Panc1 (cell line): Measurements from ENCODE around the gene DHX8.

Experiments used
- POLR2AphosphoS5 ChIP-seq: IDR thresholded peaks from 2 replicates; pipeline ENCODE4 v1.6.1; 2012; ENCODE audit warnings: mild to moderate bottlenecking, low read depth, low read length, moderate library complexity
- TCF7L2 ChIP-seq: IDR thresholded peaks from 2 replicates; pipeline ENCODE4 v1.6.1; 2011; ENCODE audit warnings: mild to moderate bottlenecking, low read depth, low read length, inconsistent platforms
- TF ChIP-seq, protein P1 (sequence below), 2 experiments: IDR thresholded peaks; 2 replicates each; pipeline ENCODE4 v1.6.1; 2011 to 2012; ENCODE audit warnings: low read depth in 2 of 2, control low read depth in 1 of 2, low read length in 1 of 2, mild to moderate bottlenecking in 1 of 2, moderate library complexity in 1 of 2; ENCODE audit not compliant: insufficient read depth in 1 of 2
- TF ChIP-seq, protein P2 (sequence below): fragments of 450-650 bp; IDR thresholded peaks from 2 replicates; pipeline ENCODE4 v1.5.1; 2017; ENCODE audit warnings: mild to moderate bottlenecking

DNA sequence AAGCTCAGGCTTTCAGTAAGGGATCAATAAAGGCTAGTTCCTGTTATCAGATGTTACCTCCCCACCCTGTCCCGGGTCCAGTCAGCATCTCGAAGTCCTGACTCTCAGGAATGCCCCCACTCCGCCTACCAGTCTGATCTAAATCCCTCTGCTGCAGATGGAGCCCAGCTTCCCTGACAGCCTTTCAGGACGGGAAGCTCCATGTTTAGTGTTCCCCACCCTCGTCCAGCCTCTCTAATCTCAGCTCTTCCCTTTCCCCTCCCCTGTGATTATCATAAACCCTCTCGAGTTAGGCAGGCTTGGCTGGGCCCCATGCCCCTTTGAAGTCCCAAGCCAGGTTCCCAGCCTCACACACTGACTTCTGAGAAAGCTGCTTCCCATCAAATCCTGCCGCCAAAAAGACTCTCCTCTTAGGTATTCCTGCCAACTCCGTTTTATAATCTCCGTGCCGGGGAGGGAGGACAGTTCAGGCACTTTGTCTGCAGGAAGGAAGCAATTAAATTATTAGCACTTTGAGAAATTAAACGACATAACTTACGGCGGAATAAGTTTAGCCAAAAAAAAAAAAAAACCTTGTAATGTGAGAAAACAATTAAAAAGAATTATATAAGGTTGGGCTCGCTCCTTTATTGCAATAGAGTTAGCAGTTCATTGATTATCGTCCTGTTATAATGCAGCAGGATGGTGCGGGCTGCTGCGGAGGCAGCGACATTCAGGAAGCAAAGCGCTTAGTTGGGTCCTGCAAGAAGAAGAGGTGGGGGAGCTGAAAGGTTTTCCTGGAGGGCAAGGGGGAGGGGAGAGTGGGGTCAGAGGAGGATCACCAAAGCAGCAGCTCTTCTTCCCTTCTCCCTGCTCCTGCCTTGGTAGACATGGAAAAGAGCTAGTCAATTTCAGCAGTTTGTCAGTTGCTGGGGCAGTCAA is 79.2 kb downstream of the DHX8 start:
- TF ChIP-seq, protein P1, sequence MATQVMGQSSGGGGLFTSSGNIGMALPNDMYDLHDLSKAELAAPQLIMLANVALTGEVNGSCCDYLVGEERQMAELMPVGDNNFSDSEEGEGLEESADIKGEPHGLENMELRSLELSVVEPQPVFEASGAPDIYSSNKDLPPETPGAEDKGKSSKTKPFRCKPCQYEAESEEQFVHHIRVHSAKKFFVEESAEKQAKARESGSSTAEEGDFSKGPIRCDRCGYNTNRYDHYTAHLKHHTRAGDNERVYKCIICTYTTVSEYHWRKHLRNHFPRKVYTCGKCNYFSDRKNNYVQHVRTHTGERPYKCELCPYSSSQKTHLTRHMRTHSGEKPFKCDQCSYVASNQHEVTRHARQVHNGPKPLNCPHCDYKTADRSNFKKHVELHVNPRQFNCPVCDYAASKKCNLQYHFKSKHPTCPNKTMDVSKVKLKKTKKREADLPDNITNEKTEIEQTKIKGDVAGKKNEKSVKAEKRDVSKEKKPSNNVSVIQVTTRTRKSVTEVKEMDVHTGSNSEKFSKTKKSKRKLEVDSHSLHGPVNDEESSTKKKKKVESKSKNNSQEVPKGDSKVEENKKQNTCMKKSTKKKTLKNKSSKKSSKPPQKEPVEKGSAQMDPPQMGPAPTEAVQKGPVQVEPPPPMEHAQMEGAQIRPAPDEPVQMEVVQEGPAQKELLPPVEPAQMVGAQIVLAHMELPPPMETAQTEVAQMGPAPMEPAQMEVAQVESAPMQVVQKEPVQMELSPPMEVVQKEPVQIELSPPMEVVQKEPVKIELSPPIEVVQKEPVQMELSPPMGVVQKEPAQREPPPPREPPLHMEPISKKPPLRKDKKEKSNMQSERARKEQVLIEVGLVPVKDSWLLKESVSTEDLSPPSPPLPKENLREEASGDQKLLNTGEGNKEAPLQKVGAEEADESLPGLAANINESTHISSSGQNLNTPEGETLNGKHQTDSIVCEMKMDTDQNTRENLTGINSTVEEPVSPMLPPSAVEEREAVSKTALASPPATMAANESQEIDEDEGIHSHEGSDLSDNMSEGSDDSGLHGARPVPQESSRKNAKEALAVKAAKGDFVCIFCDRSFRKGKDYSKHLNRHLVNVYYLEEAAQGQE (IDR thresholded peaks at IDR 0.05; ENCODE audit: insufficient read depth in 1 of 2, low read depth in 2 of 2, low read length in 1 of 2): no peak
- TF ChIP-seq, protein P2, sequence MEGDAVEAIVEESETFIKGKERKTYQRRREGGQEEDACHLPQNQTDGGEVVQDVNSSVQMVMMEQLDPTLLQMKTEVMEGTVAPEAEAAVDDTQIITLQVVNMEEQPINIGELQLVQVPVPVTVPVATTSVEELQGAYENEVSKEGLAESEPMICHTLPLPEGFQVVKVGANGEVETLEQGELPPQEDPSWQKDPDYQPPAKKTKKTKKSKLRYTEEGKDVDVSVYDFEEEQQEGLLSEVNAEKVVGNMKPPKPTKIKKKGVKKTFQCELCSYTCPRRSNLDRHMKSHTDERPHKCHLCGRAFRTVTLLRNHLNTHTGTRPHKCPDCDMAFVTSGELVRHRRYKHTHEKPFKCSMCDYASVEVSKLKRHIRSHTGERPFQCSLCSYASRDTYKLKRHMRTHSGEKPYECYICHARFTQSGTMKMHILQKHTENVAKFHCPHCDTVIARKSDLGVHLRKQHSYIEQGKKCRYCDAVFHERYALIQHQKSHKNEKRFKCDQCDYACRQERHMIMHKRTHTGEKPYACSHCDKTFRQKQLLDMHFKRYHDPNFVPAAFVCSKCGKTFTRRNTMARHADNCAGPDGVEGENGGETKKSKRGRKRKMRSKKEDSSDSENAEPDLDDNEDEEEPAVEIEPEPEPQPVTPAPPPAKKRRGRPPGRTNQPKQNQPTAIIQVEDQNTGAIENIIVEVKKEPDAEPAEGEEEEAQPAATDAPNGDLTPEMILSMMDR: no peak
- TF ChIP-seq TCF7L2 (no peak), POLR2AphosphoS5 (no peak)
